NB4 (cell line): ENCODE measurements around the gene ETV3L.

Source experiments
- DNase-seq: peaks from one replicate; pipeline ENCODE4 v3.0.0; 2010; ENCODE audit warnings: low read depth
- H3K4me3 ChIP-seq: one replicate; pipeline ENCODE4 v1.5.1; 2011; ENCODE audit warnings: mild to moderate bottlenecking, low read depth, low read length, moderate library complexity
- CTCF ChIP-seq: IDR thresholded peaks from one replicate; pipeline ENCODE4 v1.5.1; 2012; ENCODE audit warnings: low read depth, low read length
- MAX ChIP-seq: IDR thresholded peaks from 2 replicates; pipeline ENCODE4 v1.6.1; 2011; ENCODE audit warnings: low read depth, low read length
- MYC ChIP-seq: IDR thresholded peaks from 2 replicates; pipeline ENCODE4 v1.6.1; 2011; ENCODE audit warnings: low read depth, low read length
- POLR2A ChIP-seq: IDR thresholded peaks from 2 replicates; pipeline ENCODE4 v1.6.1; 2011; ENCODE audit warnings: mild to moderate bottlenecking; ENCODE audit not compliant: insufficient read length; ENCODE audit errors: extremely low read depth

ETV3L gene

GRCh38 chr1:157095551-157095950, 4.1 kb downstream of the ETV3L start:
- H3K4me3 ChIP-seq: no peak overlapping the region
- TF ChIP-seq POLR2A: no peak
- no peak for TF ChIP-seq MAX
- no peak for TF ChIP-seq MYC
- TF ChIP-seq CTCF: no peak
- DNase-seq: no peak

- DNase-seq: no peak
- TF ChIP-seq POLR2A (no peak), MAX (no peak), MYC (no peak), CTCF (no peak)
- no peak overlapping the region for H3K4me3 ChIP-seq
Measured at GRCh38 chr1:157095091-157095490, 4.5 kb downstream of the ETV3L start.

GRCh38 chr1:157092831-157093230, 6.8 kb downstream of the ETV3L start:
- no peak for DNase-seq
- no peak overlapping the region for H3K4me3 ChIP-seq
- TF ChIP-seq MAX (no peak), CTCF (no peak), MYC (no peak), POLR2A (no peak)

- H3K4me3 ChIP-seq: no peak overlapping the region
- DNase-seq: no peak
- no peak for TF ChIP-seq MAX
Measured at GRCh38 chr1:157091668-157092273, 7.8 kb downstream of the ETV3L start.

GRCh38 chr1:157091186-157091585, 8.4 kb downstream of the ETV3L start:
- TF ChIP-seq POLR2A (no peak), MAX (no peak), CTCF (no peak), MYC (no peak)
- DNase-seq: no peak
- H3K4me3 ChIP-seq: no peak overlapping the region

- DNase-seq: no peak
- TF ChIP-seq MAX (no peak), MYC (no peak)
- no peak overlapping the region for H3K4me3 ChIP-seq
Measured at GRCh38 chr1:157090771-157091170, 8.8 kb downstream of the ETV3L start.

GRCh38 chr1:157090196-157090647, 9.4 kb downstream of the ETV3L start:
- TF ChIP-seq MAX (no peak), CTCF (peak; percentile 87)
- DNase-seq: peak; percentile 77
- no peak overlapping the region for H3K4me3 ChIP-seq
